HEK293 (cell line): Measurements from ENCODE around the gene NOL7.

Source experiments
- GFI1B ChIP-seq: fragments of 450-650 bp; formaldehyde crosslinking; IDR thresholded peaks from 2 replicates; pipeline ENCODE4 v1.5.1; 2016; ENCODE audit warnings: missing biosample characterization, missing genetic modification characterization
- KLF17 ChIP-seq: fragments of 450-650 bp; formaldehyde crosslinking; IDR thresholded peaks from 2 replicates; pipeline ENCODE4 v1.5.1; 2016; ENCODE audit warnings: missing biosample characterization, missing genetic modification characterization
- MZF1 ChIP-seq: fragments of 450-650 bp; formaldehyde crosslinking; IDR thresholded peaks from 2 replicates; pipeline ENCODE4 v1.5.1; 2017; ENCODE audit warnings: missing biosample characterization, missing genetic modification characterization, borderline replicate concordance
- TRIM28 ChIP-seq: IDR thresholded peaks from 2 replicates; pipeline ENCODE4 v1.6.1; 2011; ENCODE audit warnings: low read length, control low read depth, borderline replicate concordance
- ZBTB11 ChIP-seq: fragments of 450-650 bp; formaldehyde crosslinking; conservative IDR thresholded peaks from 2 replicates; pipeline ENCODE4 v1.5.1; 2016; ENCODE audit warnings: low read depth, missing biosample characterization, missing genetic modification characterization
- ZBTB48 ChIP-seq: fragments of 450-650 bp; formaldehyde crosslinking; IDR thresholded peaks from 2 replicates; pipeline ENCODE4 v1.5.1; 2016; ENCODE audit warnings: missing biosample characterization, missing genetic modification characterization
- ZFP41 ChIP-seq: fragments of 450-650 bp; formaldehyde crosslinking; IDR thresholded peaks from 2 replicates; pipeline ENCODE4 v1.5.1; 2016; ENCODE audit warnings: missing biosample characterization, missing genetic modification characterization, borderline replicate concordance
- ZNF121 ChIP-seq: fragments of 450-650 bp; formaldehyde crosslinking; IDR thresholded peaks from 2 replicates; pipeline ENCODE4 v1.5.1; 2016; ENCODE audit warnings: missing biosample characterization, missing genetic modification characterization
- ZNF146 ChIP-seq: fragments of 450-650 bp; formaldehyde crosslinking; IDR thresholded peaks from 2 replicates; pipeline ENCODE4 v1.5.1; 2016; ENCODE audit warnings: missing biosample characterization, missing genetic modification characterization
- ZNF18 ChIP-seq: fragments of 450-650 bp; formaldehyde crosslinking; IDR thresholded peaks from 2 replicates; pipeline ENCODE4 v1.5.1; 2016; ENCODE audit warnings: missing biosample characterization, missing genetic modification characterization
- ZNF184 ChIP-seq: fragments of 450-650 bp; IDR thresholded peaks from 2 replicates; pipeline ENCODE4 v1.5.1; 2018; ENCODE audit warnings: missing biosample characterization, mild to moderate bottlenecking, missing genetic modification characterization
- ZNF341 ChIP-seq: fragments of 450-650 bp; formaldehyde crosslinking; IDR thresholded peaks from 2 replicates; pipeline ENCODE4; 2016; ENCODE audit warnings: low read depth, missing biosample characterization, missing genetic modification characterization
- ZNF596 ChIP-seq: fragments of 450-650 bp; IDR thresholded peaks from 2 replicates; pipeline ENCODE4 v1.5.0; 2018; ENCODE audit warnings: missing biosample characterization, mild to moderate bottlenecking, missing genetic modification characterization, moderate library complexity
- ZNF621 ChIP-seq: fragments of 450-650 bp; formaldehyde crosslinking; IDR thresholded peaks from 2 replicates; pipeline ENCODE4 v1.5.1; 2017; ENCODE audit warnings: missing biosample characterization, missing genetic modification characterization
- ZNF654 ChIP-seq: fragments of 450-650 bp; formaldehyde crosslinking; IDR thresholded peaks from 2 replicates; pipeline ENCODE4 v1.5.1; 2016; ENCODE audit warnings: low read depth, missing biosample characterization, missing genetic modification characterization
- ZNF658 ChIP-seq: fragments of 450-650 bp; formaldehyde crosslinking; IDR thresholded peaks from 2 replicates; pipeline ENCODE4; 2016; ENCODE audit warnings: missing biosample characterization, missing genetic modification characterization
- ZNF76 ChIP-seq: fragments of 450-650 bp; formaldehyde crosslinking; IDR thresholded peaks from 2 replicates; pipeline ENCODE4; 2016; ENCODE audit warnings: low read depth, missing biosample characterization, missing genetic modification characterization, borderline replicate concordance
- ZNF837 ChIP-seq: fragments of 450-650 bp; formaldehyde crosslinking; IDR thresholded peaks from 2 replicates; pipeline ENCODE4 v1.5.1; 2016; ENCODE audit warnings: missing biosample characterization, missing genetic modification characterization
- TF ChIP-seq, protein P1 (sequence below): fragments of 450-650 bp; formaldehyde crosslinking; IDR thresholded peaks from 2 replicates; pipeline ENCODE4; 2016; ENCODE audit warnings: missing biosample characterization, missing genetic modification characterization
- TF ChIP-seq, protein P2 (sequence below): fragments of 450-650 bp; formaldehyde crosslinking; IDR thresholded peaks from 2 replicates; pipeline ENCODE4 v1.5.1; 2016; ENCODE audit warnings: missing biosample characterization, missing genetic modification characterization, borderline replicate concordance
- TF ChIP-seq, protein P3 (sequence below): fragments of 450-650 bp; formaldehyde crosslinking; IDR thresholded peaks from 2 replicates; pipeline ENCODE4 v1.5.1; 2016; ENCODE audit warnings: missing biosample characterization, missing genetic modification characterization
- TF ChIP-seq, protein P4 (sequence below): fragments of 450-650 bp; IDR thresholded peaks from 2 replicates; pipeline ENCODE4 v1.5.1; 2018; ENCODE audit warnings: missing biosample characterization, missing genetic modification characterization
- TF ChIP-seq, protein P5 (sequence below): fragments of 450-650 bp; formaldehyde crosslinking; IDR thresholded peaks from 2 replicates; pipeline ENCODE4 v1.5.1; 2016; ENCODE audit warnings: missing biosample characterization, missing genetic modification characterization

The NOL7 gene

DNA sequence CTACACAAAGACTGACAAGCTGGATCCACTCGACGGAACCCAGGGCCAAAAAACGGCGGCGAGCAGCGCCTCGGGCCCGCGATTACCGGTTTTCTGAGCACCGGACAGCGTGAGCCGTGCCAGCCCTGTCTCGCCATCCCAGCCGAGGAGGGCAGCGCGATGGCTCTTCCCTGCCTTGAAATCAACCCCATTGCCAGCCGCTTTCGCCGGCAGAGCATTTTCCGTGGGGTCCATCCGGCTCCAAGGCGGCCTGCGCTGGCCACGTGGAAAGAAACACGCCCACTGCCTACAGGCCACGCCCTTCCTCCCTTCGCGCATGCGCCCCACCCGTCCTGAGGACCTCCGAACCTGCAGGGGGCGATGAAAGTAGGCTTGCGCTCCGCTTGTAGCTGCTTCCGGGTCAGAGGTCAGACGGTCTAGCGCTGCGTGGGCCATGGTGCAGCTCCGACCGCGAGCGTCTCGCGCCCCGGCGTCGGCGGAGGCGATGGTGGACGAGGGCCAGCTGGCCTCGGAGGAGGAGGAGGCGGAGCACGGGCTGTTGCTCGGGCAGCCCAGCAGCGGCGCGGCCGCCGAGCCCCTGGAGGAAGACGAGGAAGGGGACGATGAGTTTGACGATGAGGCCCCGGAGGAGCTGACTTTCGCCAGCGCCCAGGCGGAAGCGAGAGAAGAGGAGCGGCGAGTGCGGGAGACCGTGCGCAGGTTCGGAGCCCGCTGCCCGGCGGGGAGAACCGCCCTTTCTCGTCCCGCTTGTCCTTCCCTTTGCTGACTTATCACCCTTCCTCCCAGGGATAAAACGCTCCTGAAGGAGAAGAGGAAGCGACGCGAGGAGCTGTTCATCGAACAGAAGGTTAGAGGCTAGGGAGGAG lies at the start of gene NOL7 (continued):
- TF ChIP-seq ZNF18 (tag by site-specific recombination): peak; percentile 52
- TF ChIP-seq KLF17 (tag by site-specific recombination): peak; percentile 86; the same call in 1 of the 2 replicates
- no peak for TF ChIP-seq ZNF596 (tag by site-specific recombination)
- no peak for TF ChIP-seq ZNF184
- no peak for TF ChIP-seq ZNF658 (tag by site-specific recombination)
- TF ChIP-seq ZFP41: no peak
- TF ChIP-seq ZNF341 (tag by site-specific recombination): no peak
- TF ChIP-seq, protein P1, sequence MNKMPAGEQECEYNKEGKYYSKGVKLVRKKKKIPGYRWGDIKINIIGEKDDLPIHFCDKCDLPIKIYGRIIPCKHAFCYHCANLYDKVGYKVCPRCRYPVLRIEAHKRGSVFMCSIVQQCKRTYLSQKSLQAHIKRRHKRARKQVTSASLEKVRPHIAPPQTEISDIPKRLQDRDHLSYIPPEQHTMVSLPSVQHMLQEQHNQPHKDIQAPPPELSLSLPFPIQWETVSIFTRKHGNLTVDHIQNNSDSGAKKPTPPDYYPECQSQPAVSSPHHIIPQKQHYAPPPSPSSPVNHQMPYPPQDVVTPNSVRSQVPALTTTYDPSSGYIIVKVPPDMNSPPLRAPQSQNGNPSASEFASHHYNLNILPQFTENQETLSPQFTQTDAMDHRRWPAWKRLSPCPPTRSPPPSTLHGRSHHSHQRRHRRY (tag by site-specific recombination): no peak
- TF ChIP-seq MZF1 (tag by site-specific recombination): no peak
- TF ChIP-seq ZNF654: no peak
- peak; percentile 84; the same call in 1 of the 2 replicates for TF ChIP-seq ZNF837 (tag by site-specific recombination)
- TF ChIP-seq ZBTB11 (tag by site-specific recombination): peak; percentile 94
- TF ChIP-seq, protein P2, sequence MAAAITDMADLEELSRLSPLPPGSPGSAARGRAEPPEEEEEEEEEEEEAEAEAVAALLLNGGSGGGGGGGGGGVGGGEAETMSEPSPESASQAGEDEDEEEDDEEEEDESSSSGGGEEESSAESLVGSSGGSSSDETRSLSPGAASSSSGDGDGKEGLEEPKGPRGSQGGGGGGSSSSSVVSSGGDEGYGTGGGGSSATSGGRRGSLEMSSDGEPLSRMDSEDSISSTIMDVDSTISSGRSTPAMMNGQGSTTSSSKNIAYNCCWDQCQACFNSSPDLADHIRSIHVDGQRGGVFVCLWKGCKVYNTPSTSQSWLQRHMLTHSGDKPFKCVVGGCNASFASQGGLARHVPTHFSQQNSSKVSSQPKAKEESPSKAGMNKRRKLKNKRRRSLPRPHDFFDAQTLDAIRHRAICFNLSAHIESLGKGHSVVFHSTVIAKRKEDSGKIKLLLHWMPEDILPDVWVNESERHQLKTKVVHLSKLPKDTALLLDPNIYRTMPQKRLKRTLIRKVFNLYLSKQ (tag by site-specific recombination): no peak
- TF ChIP-seq, protein P3, sequence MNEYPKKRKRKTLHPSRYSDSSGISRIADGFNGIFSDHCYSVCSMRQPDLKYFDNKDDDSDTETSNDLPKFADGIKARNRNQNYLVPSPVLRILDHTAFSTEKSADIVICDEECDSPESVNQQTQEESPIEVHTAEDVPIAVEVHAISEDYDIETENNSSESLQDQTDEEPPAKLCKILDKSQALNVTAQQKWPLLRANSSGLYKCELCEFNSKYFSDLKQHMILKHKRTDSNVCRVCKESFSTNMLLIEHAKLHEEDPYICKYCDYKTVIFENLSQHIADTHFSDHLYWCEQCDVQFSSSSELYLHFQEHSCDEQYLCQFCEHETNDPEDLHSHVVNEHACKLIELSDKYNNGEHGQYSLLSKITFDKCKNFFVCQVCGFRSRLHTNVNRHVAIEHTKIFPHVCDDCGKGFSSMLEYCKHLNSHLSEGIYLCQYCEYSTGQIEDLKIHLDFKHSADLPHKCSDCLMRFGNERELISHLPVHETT (tag by site-specific recombination): peak; percentile 69
- TF ChIP-seq ZNF621 (tag by site-specific recombination): no peak
- TF ChIP-seq ZBTB48 (tag by site-specific recombination): no peak
- TF ChIP-seq, protein P4, sequence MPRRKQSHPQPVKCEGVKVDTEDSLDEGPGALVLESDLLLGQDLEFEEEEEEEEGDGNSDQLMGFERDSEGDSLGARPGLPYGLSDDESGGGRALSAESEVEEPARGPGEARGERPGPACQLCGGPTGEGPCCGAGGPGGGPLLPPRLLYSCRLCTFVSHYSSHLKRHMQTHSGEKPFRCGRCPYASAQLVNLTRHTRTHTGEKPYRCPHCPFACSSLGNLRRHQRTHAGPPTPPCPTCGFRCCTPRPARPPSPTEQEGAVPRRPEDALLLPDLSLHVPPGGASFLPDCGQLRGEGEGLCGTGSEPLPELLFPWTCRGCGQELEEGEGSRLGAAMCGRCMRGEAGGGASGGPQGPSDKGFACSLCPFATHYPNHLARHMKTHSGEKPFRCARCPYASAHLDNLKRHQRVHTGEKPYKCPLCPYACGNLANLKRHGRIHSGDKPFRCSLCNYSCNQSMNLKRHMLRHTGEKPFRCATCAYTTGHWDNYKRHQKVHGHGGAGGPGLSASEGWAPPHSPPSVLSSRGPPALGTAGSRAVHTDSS (tag by site-specific recombination): peak; percentile 74
- TF ChIP-seq, protein P5, sequence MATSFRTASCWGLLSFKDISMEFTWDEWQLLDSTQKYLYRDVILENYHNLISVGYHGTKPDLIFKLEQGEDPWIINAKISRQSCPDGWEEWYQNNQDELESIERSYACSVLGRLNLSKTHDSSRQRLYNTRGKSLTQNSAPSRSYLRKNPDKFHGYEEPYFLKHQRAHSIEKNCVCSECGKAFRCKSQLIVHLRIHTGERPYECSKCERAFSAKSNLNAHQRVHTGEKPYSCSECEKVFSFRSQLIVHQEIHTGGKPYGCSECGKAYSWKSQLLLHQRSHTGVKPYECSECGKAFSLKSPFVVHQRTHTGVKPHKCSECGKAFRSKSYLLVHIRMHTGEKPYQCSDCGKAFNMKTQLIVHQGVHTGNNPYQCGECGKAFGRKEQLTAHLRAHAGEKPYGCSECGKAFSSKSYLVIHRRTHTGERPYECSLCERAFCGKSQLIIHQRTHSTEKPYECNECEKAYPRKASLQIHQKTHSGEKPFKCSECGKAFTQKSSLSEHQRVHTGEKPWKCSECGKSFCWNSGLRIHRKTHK (tag by site-specific recombination): no peak
- TF ChIP-seq ZNF121: no peak
- peak; percentile 71; the same call in 1 of the 2 replicates for TF ChIP-seq ZNF76 (tag by site-specific recombination)
- TF ChIP-seq TRIM28: no peak
- peak; percentile 16 for TF ChIP-seq ZNF146 (tag by site-specific recombination)
- TF ChIP-seq GFI1B: no peak
